DMS 273 (cell line): ENCODE measurements around the gene ELMOD3.
"Not testable (repeated sequence)": the region's sequence is repeated elsewhere in the genome, so short reads cannot be mapped to it uniquely, and the experiment has no call there.

Experiments
- DNase-seq: peaks from one replicate; lab custom pipeline; 2025; ENCODE audit not compliant: unreplicated experiment; lab: John Stamatoyannopoulos, UW

Gene ELMOD3

GRCh38 chr2:85400541-85401463 lies 46.2 kb downstream of the ELMOD3 start:
- no peak for DNase-seq

GRCh38 chr2:85401464-85401805 lies 46.9 kb downstream of the ELMOD3 start:
- DNase-seq: no peak

GRCh38 chr2:85401844-85402243 lies 47.3 kb downstream of the ELMOD3 start:
- no peak for DNase-seq

DNA sequence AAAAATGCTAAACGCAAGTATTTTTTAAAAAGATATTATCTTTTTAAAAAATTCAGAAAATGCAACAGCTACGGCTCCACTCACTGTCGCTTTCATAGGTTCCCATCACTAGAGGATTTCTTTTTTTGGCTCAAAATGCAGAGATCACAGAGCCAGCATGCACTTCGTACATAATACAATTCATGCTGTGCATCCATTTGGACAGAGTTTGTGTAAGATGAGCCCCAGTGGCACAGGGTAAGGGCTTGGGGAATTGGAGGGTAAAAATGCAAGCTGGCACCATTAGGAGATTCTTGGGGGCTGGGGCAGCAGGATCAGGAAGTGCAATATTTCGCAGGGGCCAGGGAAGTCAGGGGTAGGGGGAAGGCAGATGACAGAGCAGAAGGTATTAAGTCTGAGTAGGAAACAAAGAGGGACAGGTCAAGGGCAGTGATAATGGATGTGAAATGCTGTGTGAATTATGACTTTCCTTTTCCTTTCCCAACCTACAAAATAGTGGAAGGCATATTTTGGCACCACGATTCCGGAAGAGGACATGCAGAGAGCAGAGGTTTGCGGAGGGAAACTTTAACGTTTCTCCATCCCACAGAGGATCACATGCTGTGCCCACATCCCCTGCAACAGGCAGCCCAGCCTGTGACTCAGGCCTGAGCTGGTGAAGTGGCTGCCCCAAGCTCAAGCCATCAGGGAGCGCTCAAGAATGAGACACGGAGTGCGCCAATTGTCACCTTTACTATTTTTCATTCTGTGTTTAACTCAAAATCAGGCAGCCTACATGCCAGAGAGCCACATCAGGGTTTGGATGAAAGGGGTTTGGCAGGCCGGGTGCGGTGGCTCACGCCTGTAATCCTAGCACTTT lies 50.9 kb downstream of the ELMOD3 start:
- peak; percentile 80 for DNase-seq

DNA sequence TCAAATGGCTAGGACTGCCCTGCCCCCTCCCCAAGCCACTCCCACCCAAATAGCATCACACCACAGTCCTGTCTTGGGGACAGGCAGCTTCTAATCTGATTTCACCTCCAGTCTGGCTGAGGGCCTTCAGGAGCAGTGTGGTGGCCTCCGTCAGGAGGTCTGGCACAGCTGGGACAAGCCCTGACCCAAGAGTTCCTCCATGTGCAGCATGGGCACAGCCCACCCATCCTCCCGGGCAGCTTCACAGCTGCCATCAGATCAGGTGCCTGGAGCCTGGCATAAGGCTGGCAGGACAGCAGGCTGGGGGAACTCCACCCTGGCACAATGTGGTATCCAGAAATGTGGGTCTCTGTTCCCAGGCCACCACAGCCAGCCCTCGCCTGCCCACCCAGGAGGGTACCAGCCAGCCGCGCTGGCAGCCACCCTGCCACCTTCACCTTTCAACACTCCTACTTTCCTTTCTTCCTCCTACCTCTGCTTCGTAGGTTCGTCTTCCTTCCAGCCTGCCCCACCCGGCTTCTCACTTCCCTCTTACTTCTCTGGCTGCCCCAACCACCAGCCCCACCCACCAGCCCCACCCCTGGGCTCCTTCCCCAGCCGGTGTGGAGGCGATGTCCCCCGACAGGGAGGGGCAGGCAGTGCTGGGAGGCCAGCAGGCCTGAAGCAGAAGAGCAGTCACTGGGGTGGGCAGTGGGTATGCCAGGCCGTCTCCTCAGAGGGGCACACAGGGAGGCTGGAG lies 55.4 kb downstream of the ELMOD3 start, which contains the start of gene CAPG:
TSS of gene CAPG (minus strand) at position 522 of the 739 bp plus-strand sequence. CDS start 8,221 bp downstream, outside the sequence.
- DNase-seq: peak; percentile 23

- no peak for DNase-seq
Observed at GRCh38 chr2:85410584-85411404, 56.2 kb downstream of the ELMOD3 start.

DNA sequence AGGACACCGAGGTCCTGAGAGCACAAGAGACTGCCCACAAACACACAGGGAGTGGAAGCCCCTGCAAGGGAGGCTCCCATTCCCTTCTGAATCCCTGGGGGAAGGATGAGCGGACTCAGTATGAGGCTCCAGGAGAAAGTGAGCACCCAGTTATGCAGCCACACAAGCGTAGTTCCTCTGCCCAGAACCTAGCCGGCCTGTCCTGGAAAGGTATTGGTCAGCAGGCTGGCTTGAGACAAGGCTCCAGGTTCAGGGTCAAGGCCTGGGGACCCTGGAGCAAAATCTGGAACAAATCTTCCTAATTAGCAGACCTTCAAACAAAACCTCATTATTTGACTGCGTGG lies 56.8 kb downstream of the ELMOD3 start:
- DNase-seq: no peak

DNA sequence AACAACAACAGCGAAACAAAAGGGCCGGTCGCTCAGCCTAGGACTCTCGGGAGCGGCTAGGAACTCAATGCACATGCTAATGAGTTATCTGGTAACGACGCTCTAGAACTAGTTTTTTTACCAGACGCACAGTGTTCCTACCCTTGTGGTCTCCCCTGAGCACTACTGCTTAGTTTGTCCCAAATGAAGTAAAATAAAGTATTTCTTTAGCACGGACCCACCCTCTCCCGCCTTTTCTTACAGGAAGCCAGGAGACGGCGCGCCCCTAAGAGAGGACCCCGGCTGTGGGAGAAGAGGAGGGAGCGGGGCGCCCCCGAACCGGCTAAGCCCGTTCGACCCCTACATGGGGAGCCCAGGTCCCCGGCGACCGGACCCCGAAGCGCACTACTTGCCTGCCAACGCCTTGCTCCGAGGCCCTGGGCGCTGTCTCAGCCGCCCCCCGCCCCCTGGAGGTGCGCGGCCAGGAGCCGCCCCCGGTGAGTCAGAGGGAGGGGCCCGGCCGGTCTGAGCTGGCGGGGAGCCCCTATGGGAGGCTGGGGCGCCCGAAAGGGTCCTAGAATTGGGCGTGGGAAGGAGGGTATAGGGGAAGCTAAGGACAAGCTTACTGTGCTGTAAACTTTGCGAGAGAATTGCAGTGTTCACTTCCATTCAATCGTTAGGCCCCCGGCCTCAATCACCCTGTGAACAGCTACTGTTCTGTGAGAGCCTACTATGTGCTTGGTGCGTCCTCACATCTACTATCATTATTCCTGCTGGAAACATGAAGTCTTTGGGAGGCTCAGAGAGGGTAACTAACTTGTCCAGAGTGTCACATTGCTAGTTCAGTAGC lies 59.2 kb downstream of the ELMOD3 start:
- no peak for DNase-seq

- DNase-seq: not testable (repeated sequence)
Observed at GRCh38 chr2:85414421-85414759, 59.8 kb downstream of the ELMOD3 start.

DNA sequence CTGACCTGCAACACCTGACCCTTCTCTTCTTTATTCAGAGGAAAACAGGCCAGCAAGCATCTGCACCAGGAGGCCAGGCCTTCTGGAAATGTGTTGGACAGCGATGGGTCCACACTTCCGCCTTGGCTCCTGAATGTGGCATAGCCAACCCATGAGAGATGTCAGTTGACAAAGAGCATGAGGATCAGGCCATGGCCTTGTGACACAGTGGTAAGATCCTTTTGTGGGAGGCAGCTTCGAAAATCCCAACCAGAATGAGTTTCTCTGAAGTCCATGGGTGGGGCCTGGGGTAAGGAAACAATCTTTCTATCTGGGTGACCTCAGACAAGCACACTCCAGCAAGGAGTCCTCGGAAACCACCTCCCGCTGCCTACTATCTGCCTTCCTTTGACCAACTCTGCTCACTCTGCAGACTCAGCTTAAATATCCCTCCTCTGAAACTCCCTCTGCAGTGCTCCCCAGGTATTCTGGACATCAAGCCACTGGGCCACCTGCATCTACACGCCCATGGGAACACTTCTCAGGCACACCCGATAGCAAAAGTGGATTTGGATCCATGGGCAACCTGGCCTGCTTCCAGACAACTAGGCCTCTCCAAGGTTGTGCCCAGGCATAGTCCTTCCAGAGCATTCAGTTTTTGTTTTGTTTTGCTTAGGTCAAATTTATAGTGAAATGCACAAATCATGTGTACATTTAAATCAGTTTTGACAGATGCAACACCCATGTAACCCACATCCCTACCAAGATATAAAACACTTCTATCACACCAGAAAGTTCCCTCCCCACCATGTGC lies 60.4 kb downstream of the ELMOD3 start:
- DNase-seq: no peak

DNA sequence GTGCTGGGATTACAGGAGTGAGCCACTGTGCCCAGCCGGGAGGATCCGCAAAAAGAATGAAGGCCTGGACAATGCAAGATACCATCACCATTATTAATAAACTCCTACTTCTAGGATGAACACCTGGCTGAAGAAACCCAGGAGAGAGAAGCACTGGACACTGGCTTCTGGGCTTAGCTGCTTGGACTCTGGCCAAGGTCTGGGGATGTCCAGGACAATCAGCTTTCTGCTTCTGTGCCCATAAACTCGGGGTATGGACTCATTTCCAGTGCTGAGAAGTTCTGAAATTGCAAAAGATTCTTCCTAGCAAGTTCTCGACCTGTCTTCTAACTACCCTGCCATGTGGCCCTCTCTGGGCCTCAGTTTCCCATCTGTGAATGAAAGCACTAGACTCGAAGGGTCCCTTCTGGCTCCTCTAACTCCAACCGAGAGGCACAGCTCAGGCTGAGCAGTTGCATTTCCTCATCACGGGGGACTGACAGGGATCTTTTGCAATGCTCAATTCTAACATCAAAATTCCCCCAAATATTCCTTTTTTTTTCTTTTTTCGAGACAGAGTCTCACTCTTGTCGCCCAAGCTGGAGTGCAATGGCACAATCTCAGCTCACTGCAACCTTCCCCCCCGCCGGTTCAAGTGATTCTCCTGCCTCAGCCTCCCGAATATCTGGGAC lies 61.5 kb downstream of the ELMOD3 start:
- no peak for DNase-seq

GRCh38 chr2:85418132-85419008 lies 63.8 kb downstream of the ELMOD3 start, which contains the start of gene SH2D6:
Gene SH2D6 (plus strand): TSS chr2:85418714. CDS start chr2:85429466, 10,752 bp downstream.
- DNase-seq: peak; percentile 96

DNA sequence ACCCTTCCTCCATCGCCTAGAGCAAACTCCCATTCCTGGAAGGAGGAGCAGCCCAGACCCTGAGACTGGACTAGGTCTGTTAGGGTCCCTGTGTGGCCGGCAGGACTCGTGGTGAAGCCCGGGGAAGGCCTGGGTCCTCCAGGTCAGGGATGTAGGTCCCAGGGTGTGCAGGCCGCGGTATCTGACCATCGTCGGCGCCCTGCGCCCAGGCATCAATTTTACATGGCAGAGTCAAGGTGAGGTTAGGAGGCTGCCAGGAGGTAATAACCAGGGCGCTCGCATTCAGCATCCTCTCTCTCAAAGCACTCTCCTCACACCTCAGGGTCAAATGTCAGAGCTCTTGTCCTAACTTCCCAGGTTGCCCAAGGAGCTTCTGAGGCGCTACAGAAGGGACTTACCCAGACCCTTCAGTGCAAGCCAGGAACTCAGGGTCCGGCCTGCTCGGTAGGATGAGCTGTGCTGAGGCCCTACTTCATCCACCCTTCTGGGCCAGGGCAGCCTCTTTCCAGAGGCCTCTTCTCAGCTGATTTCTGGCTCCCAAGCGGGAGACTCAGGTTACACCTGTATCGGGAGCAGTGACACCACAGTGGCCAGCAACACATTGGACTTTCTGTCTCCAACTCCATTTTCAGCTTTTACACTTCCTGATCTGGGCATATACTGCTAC lies 64.6 kb downstream of the ELMOD3 start:
- DNase-seq: no peak

GRCh38 chr2:85420536-85421259 lies 66.1 kb downstream of the ELMOD3 start:
- peak; percentile 95 for DNase-seq

GRCh38 chr2:85421260-85422071 lies 66.9 kb downstream of the ELMOD3 start:
- peak; percentile 89 for DNase-seq
